Stimulated activated CD8-positive, alpha-beta memory T cell treated with anti-CD3 and anti-CD28 coated beads, Interleukin-15, amount 100 ng/mL, for 24 hours (primary cell): ENCODE measurements around the gene CTLA4.
"Not testable (repeated sequence)": the region's sequence is repeated elsewhere in the genome, so short reads cannot be mapped to it uniquely, and the experiment has no call there.

Experiments used
- DNase-seq: peaks from one replicate; pipeline ENCODE4 v3.0.0-alpha.2; 2020; ENCODE audit warnings: low read depth

Gene CTLA4

GRCh38 chr2:203858176-203858575 is 9.4 kb upstream of the CTLA4 start:
- no peak for DNase-seq

- DNase-seq, result no peak
These were observed 8.4 kb upstream of the CTLA4 start for GRCh38 chr2:203859030-203859789.

- no peak for DNase-seq
These were observed 6.4 kb upstream of the CTLA4 start for GRCh38 chr2:203861197-203861596.

GRCh38 chr2:203861607-203862006 is 6.0 kb upstream of the CTLA4 start:
- no peak for DNase-seq

GRCh38 chr2:203869223-203870042 is 1.9 kb downstream of the CTLA4 start:
- no peak for DNase-seq

- no peak for DNase-seq
These were observed 2.9 kb downstream of the CTLA4 start for GRCh38 chr2:203870481-203870880.

GRCh38 chr2:203870941-203871340 is 3.4 kb downstream of the CTLA4 start:
- DNase-seq, result no peak

- no peak for DNase-seq
These were observed 3.9 kb downstream of the CTLA4 start for GRCh38 chr2:203871371-203871983.

GRCh38 chr2:203873461-203873860 is 5.9 kb downstream of the CTLA4 start:
- no peak for DNase-seq

- DNase-seq, result no peak
These were observed 6.5 kb downstream of the CTLA4 start for GRCh38 chr2:203873921-203874631.

GRCh38 chr2:203875471-203875870 is 7.9 kb downstream of the CTLA4 start:
- DNase-seq, result no peak

- DNase-seq, result no peak
These were observed 8.8 kb downstream of the CTLA4 start for GRCh38 chr2:203876328-203876727.

GRCh38 chr2:203878063-203878462 is 10.5 kb downstream of the CTLA4 start:
- DNase-seq, result no peak

GRCh38 chr2:203880557-203881125 is 13.1 kb downstream of the CTLA4 start:
- DNase-seq, result no peak

- not testable (repeated sequence) for DNase-seq
These were observed 13.6 kb downstream of the CTLA4 start for GRCh38 chr2:203881185-203881584.

GRCh38 chr2:203882551-203882950 is 15.0 kb downstream of the CTLA4 start:
- DNase-seq, result no peak

- DNase-seq, result no peak
These were observed 19.1 kb downstream of the CTLA4 start for GRCh38 chr2:203886661-203887151.

GRCh38 chr2:203887677-203888076 is 20.1 kb downstream of the CTLA4 start:
- DNase-seq, result no peak

- DNase-seq, result no peak
These were observed 22.0 kb downstream of the CTLA4 start for GRCh38 chr2:203889542-203889941.

- no peak for DNase-seq
These were observed 22.4 kb downstream of the CTLA4 start for GRCh38 chr2:203889944-203890343.

GRCh38 chr2:203890733-203891132 is 23.2 kb downstream of the CTLA4 start:
- no peak for DNase-seq

- DNase-seq, result no peak
These were observed 23.9 kb downstream of the CTLA4 start for GRCh38 chr2:203891474-203891873.
